Left cardiac atrium (tissue), 4 donors: ENCODE data around the gene TICRR. TPM values are rescaled to one million over a fixed set of nuclear protein-coding genes. Genes with fewer than 3 reads are reported as not detected.
"Not testable (repeated sequence)": the region's sequence is repeated elsewhere in the genome, so short reads cannot be mapped to it uniquely, and the experiment has no call there.

Experiments
- ATAC-seq, 2 donors: fragments of 200-7000 bp; cut with Tn5 transposase; one replicate each; pipeline ENCODE4 v1.9.1; 2020; ENCODE audit warnings: mild to moderate bottlenecking in 2 of 2, moderate library complexity in 2 of 2
- DNase-seq: peaks from one replicate; pipeline ENCODE4 v3.0.0-alpha.2; 2020
- intact Hi-C, 2 donors: fragments of 100-400 bp; cut with DNase I; formaldehyde crosslinking; loops; one replicate each; pipeline versions ENCODE4 v1.14.1 to v1.15.1; 2022 to 2023
- long read RNA-seq: library from polyadenylated mRNA; unstranded; transcript quantifications from one replicate; pipeline ENCODE4 v2.0.0, GENCODE V29; 2021
- total RNA-seq, 2 donors: library from RNA; stranded (reverse); fragmentation: NEBNext Ultra II Directional; extraction: Animal tissue kit (Norgen Biotek cat#: 25700); gene quantifications; one replicate each; pipeline ENCODE4 v1.2.1, GENCODE V29; 2021
- donor health status: DM: no; HTN: yes; CAD: no.
- donor health status: DM: no; HTN: yes; CAD: no; lungs with severe emphysema.
- donor health status: DM: yes; HTN: yes; CAD: no.
- donor health status: Dilated cardiomyopathy.

The TICRR gene, protein sequence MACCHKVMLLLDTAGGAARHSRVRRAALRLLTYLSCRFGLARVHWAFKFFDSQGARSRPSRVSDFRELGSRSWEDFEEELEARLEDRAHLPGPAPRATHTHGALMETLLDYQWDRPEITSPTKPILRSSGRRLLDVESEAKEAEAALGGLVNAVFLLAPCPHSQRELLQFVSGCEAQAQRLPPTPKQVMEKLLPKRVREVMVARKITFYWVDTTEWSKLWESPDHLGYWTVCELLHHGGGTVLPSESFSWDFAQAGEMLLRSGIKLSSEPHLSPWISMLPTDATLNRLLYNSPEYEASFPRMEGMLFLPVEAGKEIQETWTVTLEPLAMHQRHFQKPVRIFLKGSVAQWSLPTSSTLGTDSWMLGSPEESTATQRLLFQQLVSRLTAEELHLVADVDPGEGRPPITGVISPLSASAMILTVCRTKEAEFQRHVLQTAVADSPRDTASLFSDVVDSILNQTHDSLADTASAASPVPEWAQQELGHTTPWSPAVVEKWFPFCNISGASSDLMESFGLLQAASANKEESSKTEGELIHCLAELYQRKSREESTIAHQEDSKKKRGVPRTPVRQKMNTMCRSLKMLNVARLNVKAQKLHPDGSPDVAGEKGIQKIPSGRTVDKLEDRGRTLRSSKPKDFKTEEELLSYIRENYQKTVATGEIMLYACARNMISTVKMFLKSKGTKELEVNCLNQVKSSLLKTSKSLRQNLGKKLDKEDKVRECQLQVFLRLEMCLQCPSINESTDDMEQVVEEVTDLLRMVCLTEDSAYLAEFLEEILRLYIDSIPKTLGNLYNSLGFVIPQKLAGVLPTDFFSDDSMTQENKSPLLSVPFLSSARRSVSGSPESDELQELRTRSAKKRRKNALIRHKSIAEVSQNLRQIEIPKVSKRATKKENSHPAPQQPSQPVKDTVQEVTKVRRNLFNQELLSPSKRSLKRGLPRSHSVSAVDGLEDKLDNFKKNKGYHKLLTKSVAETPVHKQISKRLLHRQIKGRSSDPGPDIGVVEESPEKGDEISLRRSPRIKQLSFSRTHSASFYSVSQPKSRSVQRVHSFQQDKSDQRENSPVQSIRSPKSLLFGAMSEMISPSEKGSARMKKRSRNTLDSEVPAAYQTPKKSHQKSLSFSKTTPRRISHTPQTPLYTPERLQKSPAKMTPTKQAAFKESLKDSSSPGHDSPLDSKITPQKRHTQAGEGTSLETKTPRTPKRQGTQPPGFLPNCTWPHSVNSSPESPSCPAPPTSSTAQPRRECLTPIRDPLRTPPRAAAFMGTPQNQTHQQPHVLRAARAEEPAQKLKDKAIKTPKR (N-terminal part only)
- total RNA-seq = under 1 TPM; 0.03 to 0.44 TPM
- long read RNA-seq = 0 reads

DNA sequence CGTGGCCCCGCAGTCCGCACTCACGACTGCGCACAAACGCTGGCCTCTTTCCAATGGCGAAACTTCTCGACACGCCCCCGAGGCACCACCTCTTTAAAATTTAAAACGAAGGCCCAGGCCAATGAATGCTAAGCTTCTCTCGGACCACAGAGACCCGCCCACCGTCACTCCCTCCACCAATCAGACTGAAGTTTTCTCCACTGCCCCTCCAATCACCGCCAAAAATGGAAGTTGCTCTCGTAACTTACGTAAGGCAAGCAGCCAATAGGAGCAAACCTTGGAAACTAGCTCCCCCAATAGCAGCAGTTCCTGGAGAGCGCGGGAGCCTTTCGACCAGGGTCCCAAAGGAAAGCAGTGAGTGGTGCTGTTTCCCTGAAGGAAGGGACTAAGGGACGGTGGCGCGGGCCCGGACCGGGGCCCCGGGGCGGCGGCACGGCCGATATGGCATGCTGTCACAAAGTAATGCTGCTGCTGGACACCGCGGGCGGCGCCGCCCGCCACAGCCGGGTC lies at the start of gene TICRR:
Gene TICRR (plus strand): TSS at position 324 of the 510 bp plus-strand sequence. CDS start 118 bp downstream, at position 442.
- DNase-seq (peak; percentile 96), ATAC-seq (peak; percentile 99 to 100)
- intact Hi-C loops = no loop called here

GRCh38 chr15:89526181-89526580 lies 49.1 kb upstream of the TICRR start:
- intact Hi-C loops = no loop called here
- DNase-seq (no peak), ATAC-seq (no peak)

DNA sequence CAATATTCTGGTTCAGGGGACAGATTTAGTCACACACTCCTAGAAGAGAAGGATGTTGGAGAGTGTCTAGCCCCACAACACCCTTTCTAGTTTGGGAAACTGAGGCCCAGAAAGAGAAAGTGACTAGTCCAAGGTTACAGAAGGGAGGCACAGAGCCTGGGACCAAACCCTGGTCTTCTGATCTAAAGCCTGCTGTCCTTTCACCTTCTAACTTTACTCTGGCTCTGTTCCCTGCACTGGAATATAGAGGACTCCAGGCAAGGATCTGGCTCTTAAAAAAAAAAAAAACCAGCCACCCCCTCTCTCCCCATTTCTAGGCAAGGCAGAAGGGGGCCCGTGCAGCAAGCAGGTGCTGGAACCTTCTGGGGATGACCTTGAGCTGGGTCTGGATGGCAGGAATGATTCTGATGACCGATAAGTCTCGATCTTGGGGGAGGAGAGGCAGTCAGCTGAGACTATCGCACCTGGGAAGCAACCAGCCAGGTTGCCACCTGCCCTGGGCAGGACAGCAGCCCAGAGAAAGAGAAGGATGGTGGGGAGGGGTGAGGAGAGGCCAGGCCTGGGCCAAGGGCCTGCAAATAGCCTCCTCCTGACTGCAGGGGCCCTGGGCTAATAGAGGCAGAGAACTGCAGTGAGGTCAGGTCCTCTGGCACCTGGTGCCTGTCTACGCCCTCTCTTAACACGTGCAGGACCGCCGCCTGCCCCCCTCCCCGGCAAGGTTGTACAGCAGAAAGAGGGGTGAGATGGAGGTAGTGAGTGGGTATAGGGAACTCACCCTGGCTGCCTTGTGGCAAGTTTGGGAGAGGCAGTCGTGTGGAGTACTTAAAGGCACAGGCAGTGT lies 48.4 kb upstream of the TICRR start:
- DNase-seq = no peak
- ATAC-seq = no peak
- intact Hi-C loops = no loop called here

DNA sequence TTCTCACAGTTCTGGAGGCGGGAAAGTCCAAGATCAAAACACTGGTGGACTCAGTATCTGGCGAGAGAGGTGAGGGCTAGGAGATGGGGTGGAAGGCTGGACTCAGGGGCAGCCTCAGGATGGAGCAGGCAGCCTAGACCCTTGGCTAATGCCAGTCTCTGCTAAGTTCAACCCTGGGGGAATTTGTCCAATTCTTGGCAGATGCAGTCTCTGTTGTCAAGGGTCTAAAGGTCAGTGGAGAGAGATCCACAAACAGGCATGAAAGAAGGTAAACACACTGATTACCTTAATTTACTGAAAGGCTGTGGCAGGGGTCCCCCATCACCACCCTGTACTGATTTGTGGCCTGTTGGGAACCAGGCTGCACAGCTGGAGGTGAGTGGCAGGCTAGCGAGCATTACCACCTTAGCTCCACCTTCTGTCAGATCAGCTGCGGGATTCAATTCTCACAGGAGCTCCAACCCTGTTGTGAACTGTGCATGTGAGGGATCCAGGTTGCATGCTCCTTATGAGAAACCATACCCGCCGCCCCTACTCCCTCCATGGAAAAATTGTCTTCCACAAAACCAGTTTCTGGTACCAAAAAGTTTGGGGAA lies 46.4 kb upstream of the TICRR start:
- intact Hi-C loops = no loop called here
- ATAC-seq (no peak), DNase-seq (no peak)

DNA sequence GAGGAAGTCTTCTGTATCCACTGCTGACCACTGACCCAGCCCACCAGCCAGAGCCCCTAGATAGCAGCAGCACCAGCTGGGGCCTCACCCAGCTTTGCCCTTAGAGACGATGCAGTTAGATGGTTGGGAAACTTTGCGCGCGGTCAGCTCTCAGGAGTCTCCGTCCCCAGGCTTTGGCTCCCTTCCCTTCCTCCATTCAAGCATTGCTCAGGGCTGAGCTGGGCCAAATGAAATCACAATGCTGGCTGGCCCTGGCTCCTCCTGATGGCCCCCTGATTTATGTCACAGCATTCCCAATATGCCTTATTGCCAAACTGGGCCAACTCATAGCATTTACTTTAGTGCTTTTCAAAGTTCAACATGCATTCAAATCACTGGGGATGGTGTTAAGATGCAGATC lies 44.3 kb upstream of the TICRR start:
- DNase-seq (no peak), ATAC-seq (no peak)
- intact Hi-C loops = no loop called here

DNA sequence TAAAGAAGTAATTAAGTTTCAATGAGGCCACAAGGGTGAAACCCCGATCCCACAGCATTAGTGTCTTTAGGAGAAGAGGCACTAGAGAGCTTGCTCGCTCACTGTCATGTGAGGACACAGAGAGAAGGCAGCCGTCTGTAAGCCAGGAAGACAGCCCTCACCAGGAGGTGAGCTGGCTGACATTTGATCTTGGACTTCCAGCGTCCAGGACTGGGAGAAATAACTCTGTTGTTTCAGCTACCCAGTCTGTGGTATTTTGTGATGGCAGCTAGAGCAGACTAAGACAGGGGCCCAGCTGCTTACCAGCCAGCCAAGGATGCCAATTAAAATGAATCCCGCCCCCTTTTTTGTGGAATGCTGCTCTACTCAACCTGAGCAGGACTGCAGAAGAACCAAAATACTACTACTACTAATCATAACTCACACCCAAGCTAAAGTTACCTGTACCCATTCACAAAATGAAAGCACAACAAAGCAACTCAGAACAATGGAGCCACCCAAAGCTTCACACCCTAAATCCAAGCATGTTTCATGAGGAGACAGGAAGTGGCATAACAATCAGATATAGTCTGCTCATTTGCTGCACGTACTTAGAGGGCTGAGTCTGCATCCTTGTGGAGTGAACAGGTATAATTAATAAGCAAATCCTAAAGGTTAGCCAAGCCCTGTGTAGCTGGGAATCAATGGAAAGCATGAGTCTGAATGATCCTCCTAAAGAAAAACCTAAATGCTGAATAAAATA lies 43.3 kb upstream of the TICRR start:
- intact Hi-C loops = no loop called here
- no peak for ATAC-seq

GRCh38 chr15:89533861-89534544 lies 41.3 kb upstream of the TICRR start:
- intact Hi-C loops = no loop called here
- no peak for DNase-seq
- no peak for ATAC-seq

More for the DNA sequence above, 43.3 kb upstream of the TICRR start:
- no peak for DNase-seq

- intact Hi-C loops = no loop called here
- ATAC-seq (no peak), DNase-seq (no peak)
These were observed 36.2 kb upstream of the TICRR start for GRCh38 chr15:89539027-89539426.

GRCh38 chr15:89542369-89542768 lies 32.9 kb upstream of the TICRR start:
- no peak for DNase-seq
- intact Hi-C loops = no loop called here

GRCh38 chr15:89543389-89543788 lies 31.9 kb upstream of the TICRR start:
- DNase-seq (no peak), ATAC-seq (no peak)
- intact Hi-C loops = no loop called here

More at GRCh38 chr15:89542369-89542768, 32.9 kb upstream of the TICRR start:
- ATAC-seq = no peak

DNA sequence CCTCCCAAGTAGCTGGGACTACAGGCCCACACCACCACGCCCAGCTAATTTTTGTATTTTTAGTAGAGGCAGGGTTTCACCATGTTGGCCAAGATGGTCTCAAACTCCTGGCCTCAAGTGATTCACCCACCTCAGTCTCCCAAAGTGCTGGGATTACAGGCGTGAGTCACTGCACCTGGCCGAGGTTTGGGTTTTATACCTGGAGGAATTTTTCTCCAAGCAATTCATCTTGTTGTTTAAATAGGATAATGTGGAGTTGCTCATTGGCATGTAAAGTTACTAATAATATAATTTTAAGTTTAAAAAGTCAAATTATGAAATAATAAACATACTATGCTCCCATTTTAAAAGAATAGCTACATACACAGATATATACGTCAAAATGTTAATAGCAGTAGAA lies 26.1 kb upstream of the TICRR start:
- intact Hi-C loops, ATAC-seq, DNase-seq: not testable (repeated sequence)

DNA sequence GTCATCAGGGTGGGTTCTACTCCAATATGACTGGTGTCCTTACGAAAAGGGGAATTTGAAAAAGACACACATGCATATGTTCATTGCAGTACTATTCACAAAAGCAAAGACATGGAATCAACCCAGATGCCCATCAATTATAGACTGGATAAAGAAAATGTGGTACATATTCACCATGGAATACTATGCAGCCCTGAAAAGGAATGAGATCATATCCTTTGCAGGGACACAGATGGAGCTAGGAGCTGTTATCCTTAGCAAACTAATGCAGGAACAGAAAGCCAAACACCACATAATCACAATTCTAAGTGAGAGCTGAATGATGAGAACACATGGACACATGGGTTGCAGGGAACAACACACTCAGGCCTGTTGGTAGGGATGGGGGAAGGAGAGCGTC lies 24.8 kb upstream of the TICRR start:
- intact Hi-C loops = no loop called here

DNA sequence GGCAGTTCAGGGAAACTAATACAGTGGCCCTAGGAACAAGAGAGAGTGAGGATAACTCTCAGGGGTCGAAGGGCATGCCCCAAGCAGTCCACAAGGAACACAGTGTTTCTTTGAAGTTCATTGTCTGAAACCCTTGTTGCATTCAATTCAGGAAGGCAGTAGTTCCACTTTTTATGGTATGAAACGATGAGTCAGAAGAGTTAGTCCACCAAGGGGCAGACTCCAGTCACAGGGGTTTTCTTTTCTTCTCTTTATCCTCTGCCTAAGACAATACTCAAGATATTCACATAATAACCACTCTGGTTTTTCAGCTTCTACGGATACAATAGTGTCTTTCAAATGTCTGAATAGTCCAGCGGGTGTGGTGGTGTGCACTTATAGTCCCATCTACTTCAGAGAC lies 23.7 kb upstream of the TICRR start:
- DNase-seq (no peak), ATAC-seq (no peak)
- intact Hi-C loops = no loop called here

More for the DNA sequence above, 24.8 kb upstream of the TICRR start:
- ATAC-seq (no peak), DNase-seq (no peak)

- intact Hi-C loops = no loop called here
- DNase-seq = no peak
- ATAC-seq = no peak
These were observed 21.6 kb upstream of the TICRR start for GRCh38 chr15:89553632-89554031.

GRCh38 chr15:89554247-89554646 lies 21.0 kb upstream of the TICRR start:
- DNase-seq = no peak
- intact Hi-C loops = no loop called here
- ATAC-seq = no peak

- DNase-seq = no peak
- intact Hi-C loops = loop anchor here in 1 of 2 donors (5.0 kb wide), 1 partner anchor 198 kb away; no protein-coding TSS in a partner anchor
- ATAC-seq = no peak
These were observed 19.5 kb upstream of the TICRR start for GRCh38 chr15:89555768-89556167.
